GM19455 (cell line): Measurements from ENCODE around the gene ZDHHC7.

Source experiments
- ATAC-seq: cut with Tn5 transposase; IDR thresholded peaks from one replicate; pipeline ENCODE4 v1.9.1; 2021; ENCODE audit not compliant: unreplicated experiment

The ZDHHC7 gene

GRCh38 chr16:84925092-84925772, 86.1 kb downstream of the ZDHHC7 start:
- no peak for ATAC-seq

- ATAC-seq: no peak
Measured at GRCh38 chr16:84924331-84925091, 86.8 kb downstream of the ZDHHC7 start.
